GM12878 (cell line): ENCODE results near the gene MAGEA2.
"Not testable (repeated sequence)": the region's sequence is repeated elsewhere in the genome, so short reads cannot be mapped to it uniquely, and the experiment has no call there.

Experiments used
- CTCF ChIP-seq, 3 experiments: IDR thresholded peaks in 2 of 3; conservative IDR thresholded peaks in 1 of 3; 2 replicates each; pipeline ENCODE4 v1.5.1; 2011; ENCODE audit warnings: low read depth in 3 of 3, low read length in 3 of 3, mild to moderate bottlenecking in 3 of 3, control low read depth in 2 of 3, moderate library complexity in 2 of 3, inconsistent platforms in 1 of 3, mixed read lengths in 1 of 3; ENCODE audit not compliant: control insufficient read depth in 2 of 3, insufficient read depth in 1 of 3; ENCODE audit errors: extremely low read depth in 1 of 3
- ETV6 ChIP-seq, 2 experiments: fragments of 450-650 bp in 1 of 2; IDR thresholded peaks in 1 of 2; conservative IDR thresholded peaks in 1 of 2; 2 replicates each; pipeline ENCODE4 v1.6.1; 2014; ENCODE audit warnings: antibody characterized with exemption in 1 of 2, borderline replicate concordance in 1 of 2, low read depth in 1 of 2, mild to moderate bottlenecking in 1 of 2, moderate library complexity in 1 of 2
- EZH2 ChIP-seq: IDR thresholded peaks from 2 replicates; pipeline ENCODE4 v1.6.1; 2012; ENCODE audit warnings: low read depth, mild to moderate bottlenecking, control low read depth, inconsistent platforms, low read length, borderline replicate concordance; ENCODE audit not compliant: control insufficient read depth
- IRF4 ChIP-seq: IDR thresholded peaks from 2 replicates; pipeline ENCODE4 v1.6.1; 2011; ENCODE audit warnings: low read depth, low read length
- POLR2A ChIP-seq: IDR thresholded peaks from 2 replicates; pipeline ENCODE4 v1.6.1; 2011; ENCODE audit warnings: low read depth, mild to moderate bottlenecking, low read length
- REST ChIP-seq: IDR thresholded peaks from 2 replicates; pipeline ENCODE4 v1.6.1; 2012; ENCODE audit warnings: mild to moderate bottlenecking, low read depth, low read length
- TCF7 ChIP-seq: IDR thresholded peaks from 2 replicates; pipeline ENCODE4 v1.6.1; 2014; ENCODE audit warnings: antibody characterized with exemption, borderline replicate concordance
- TF ChIP-seq, protein P1 (sequence below): fragments of 450-650 bp; formaldehyde crosslinking; IDR thresholded peaks from 2 replicates; pipeline ENCODE4 v1.4.0; 2020; ENCODE audit warnings: mild to moderate bottlenecking, moderate library complexity

GRCh38 chrX:152759544-152759943, 5.9 kb upstream of the MAGEA2 start:
- TF ChIP-seq POLR2A; IRF4; REST; CTCF (IDR thresholded peaks at IDR 0.05 in 2 of 3, conservative IDR thresholded peaks at IDR 0.05 in 1 of 3; ENCODE audit: control insufficient read depth in 2 of 3, extremely low read depth in 1 of 3, insufficient read depth in 1 of 3, low read depth in 3 of 3, low read length in 3 of 3); ETV6 (conservative IDR thresholded peaks at IDR 0.05 in 1 of 2, IDR thresholded peaks at IDR 0.05 in 1 of 2; ENCODE audit: borderline replicate concordance in 1 of 2, low read depth in 1 of 2); TCF7; EZH2: not testable (repeated sequence)
- TF ChIP-seq, protein P1, sequence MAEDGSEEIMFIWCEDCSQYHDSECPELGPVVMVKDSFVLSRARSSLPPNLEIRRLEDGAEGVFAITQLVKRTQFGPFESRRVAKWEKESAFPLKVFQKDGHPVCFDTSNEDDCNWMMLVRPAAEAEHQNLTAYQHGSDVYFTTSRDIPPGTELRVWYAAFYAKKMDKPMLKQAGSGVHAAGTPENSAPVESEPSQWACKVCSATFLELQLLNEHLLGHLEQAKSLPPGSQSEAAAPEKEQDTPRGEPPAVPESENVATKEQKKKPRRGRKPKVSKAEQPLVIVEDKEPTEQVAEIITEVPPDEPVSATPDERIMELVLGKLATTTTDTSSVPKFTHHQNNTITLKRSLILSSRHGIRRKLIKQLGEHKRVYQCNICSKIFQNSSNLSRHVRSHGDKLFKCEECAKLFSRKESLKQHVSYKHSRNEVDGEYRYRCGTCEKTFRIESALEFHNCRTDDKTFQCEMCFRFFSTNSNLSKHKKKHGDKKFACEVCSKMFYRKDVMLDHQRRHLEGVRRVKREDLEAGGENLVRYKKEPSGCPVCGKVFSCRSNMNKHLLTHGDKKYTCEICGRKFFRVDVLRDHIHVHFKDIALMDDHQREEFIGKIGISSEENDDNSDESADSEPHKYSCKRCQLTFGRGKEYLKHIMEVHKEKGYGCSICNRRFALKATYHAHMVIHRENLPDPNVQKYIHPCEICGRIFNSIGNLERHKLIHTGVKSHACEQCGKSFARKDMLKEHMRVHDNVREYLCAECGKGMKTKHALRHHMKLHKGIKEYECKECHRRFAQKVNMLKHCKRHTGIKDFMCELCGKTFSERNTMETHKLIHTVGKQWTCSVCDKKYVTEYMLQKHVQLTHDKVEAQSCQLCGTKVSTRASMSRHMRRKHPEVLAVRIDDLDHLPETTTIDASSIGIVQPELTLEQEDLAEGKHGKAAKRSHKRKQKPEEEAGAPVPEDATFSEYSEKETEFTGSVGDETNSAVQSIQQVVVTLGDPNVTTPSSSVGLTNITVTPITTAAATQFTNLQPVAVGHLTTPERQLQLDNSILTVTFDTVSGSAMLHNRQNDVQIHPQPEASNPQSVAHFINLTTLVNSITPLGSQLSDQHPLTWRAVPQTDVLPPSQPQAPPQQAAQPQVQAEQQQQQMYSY, result not testable (repeated sequence)
